Left colon (tissue), 2 donors: ENCODE measurements around the gene KRT12. TPM values are rescaled to one million over a fixed set of nuclear protein-coding genes. Genes with fewer than 3 reads are reported as not detected.
"Not testable (repeated sequence)": the region's sequence is repeated elsewhere in the genome, so short reads cannot be mapped to it uniquely, and the experiment has no call there.

ENCODE experiments used
- ATAC-seq: fragments of 200-7000 bp; cut with Tn5 transposase; one replicate; pipeline ENCODE4 v1.9.1; 2020; ENCODE audit warnings: mild to moderate bottlenecking, moderate library complexity
- DNase-seq, 2 donors: peaks; one replicate each; pipeline ENCODE4 v3.0.0-alpha.2; 2020
- intact Hi-C, 2 donors: fragments of 100-400 bp; cut with DNase I in 1 of 2; cut with micrococcal nuclease in 1 of 2; formaldehyde crosslinking; loops; one replicate each; pipeline versions ENCODE4 v1.11.2 to v1.14.0; 2022; cut with DNase I, micrococcal nuclease
- total RNA-seq, 2 donors: library from RNA; stranded (reverse); fragmentation: NEBNext Ultra II Directional; extraction: Animal tissue kit (Norgen Biotek cat#: 25700); gene quantifications; one replicate each; pipeline ENCODE4 v1.2.1, GENCODE V29; 2021
- donor health status: DM: no; HTN: no; CAD: no.
- donor health status: DM: yes; HTN: yes; CAD: no.

The KRT12 gene
- total RNA-seq, 2 donors from 2014 or later, result 1.2 to 3.9 TPM

GRCh38 chr17:40824015-40824832 is 42.8 kb downstream of the KRT12 start:
- intact Hi-C loops, result no loop called here
- ATAC-seq, result no peak
- DNase-seq, result no peak

GRCh38 chr17:40822132-40822812 is 44.8 kb downstream of the KRT12 start, which contains the start of gene KRT10:
KRT10 (minus strand) TSS chr17:40822614; CDS start chr17:40822585, 29 bp downstream.
- no peak for DNase-seq
- peak; percentile 31 for ATAC-seq

GRCh38 chr17:40821536-40821935 is 45.5 kb downstream of the KRT12 start:
- intact Hi-C loops, result no loop called here
- no peak for DNase-seq

More at GRCh38 chr17:40822132-40822812, 44.8 kb downstream of the KRT12 start, which contains the start of gene KRT10:
- intact Hi-C loops, result no loop called here

GRCh38 chr17:40820228-40820838 is 46.7 kb downstream of the KRT12 start:
- no peak for ATAC-seq
- no peak for DNase-seq
- intact Hi-C loops, result no loop called here

More at GRCh38 chr17:40821536-40821935, 45.5 kb downstream of the KRT12 start:
- no peak for ATAC-seq

GRCh38 chr17:40819528-40820125 is 47.4 kb downstream of the KRT12 start:
- intact Hi-C loops, result no loop called here
- ATAC-seq (no peak), DNase-seq (no peak)

- DNase-seq (peak; percentile 76 to 82), ATAC-seq (peak; percentile 96)
- intact Hi-C loops, result no loop called here
Observed at GRCh38 chr17:40818733-40819527, 48.1 kb downstream of the KRT12 start.

GRCh38 chr17:40818343-40818732 is 48.7 kb downstream of the KRT12 start:
- ATAC-seq (no peak), DNase-seq (peak in 1 of 2 donors; percentile 9)
- intact Hi-C loops, result no loop called here

GRCh38 chr17:40817103-40817682 is 49.8 kb downstream of the KRT12 start:
- no peak for ATAC-seq
- DNase-seq, result no peak
- intact Hi-C loops, result no loop called here

GRCh38 chr17:40816569-40816968 is 50.5 kb downstream of the KRT12 start:
- intact Hi-C loops, result no loop called here
- DNase-seq, result no peak
- no peak for ATAC-seq

GRCh38 chr17:40815381-40815780 is 51.6 kb downstream of the KRT12 start:
- DNase-seq (no peak), ATAC-seq (no peak)
- intact Hi-C loops, result no loop called here

GRCh38 chr17:40814657-40815056 is 52.4 kb downstream of the KRT12 start:
- intact Hi-C loops, DNase-seq, ATAC-seq: not testable (repeated sequence)

GRCh38 chr17:40813804-40814203 is 53.2 kb downstream of the KRT12 start:
- intact Hi-C loops, result no loop called here
- ATAC-seq (no peak), DNase-seq (no peak)

- no peak for ATAC-seq
- intact Hi-C loops, result no loop called here
- DNase-seq, result no peak
Observed at GRCh38 chr17:40812639-40813038, 54.4 kb downstream of the KRT12 start.

Other genes with a start within 250 kb of the KRT12 start
- 10 to 100 TPM; 74.5 to 76.4 TPM for gene SMARCE1, start 219.4 kb downstream of the KRT12 start, total RNA-seq
- under 1 TPM; 0.27 to 0.67 TPM for gene KRT222, start 202.0 kb downstream of the KRT12 start, total RNA-seq
- 1 to 10 TPM in 1 of 2 donors, under 1 TPM in 1; 0.46 to 1.3 TPM for gene KRT24, start 163.5 kb downstream of the KRT12 start, total RNA-seq
- gene KRT25, start 111.9 kb downstream of the KRT12 start, total RNA-seq, result not detected
- not detected for gene KRT26, start 95.0 kb downstream of the KRT12 start, total RNA-seq
- under 1 TPM in 1 of 2 donors, not detected in 1; 0.36 TPM for gene KRT27, start 84.7 kb downstream of the KRT12 start, total RNA-seq
- gene KRT28, start 67.3 kb downstream of the KRT12 start, total RNA-seq, result not detected
- 10 to 100 TPM; 25.1 to 38.9 TPM for gene KRT10, start 44.6 kb downstream of the KRT12 start, total RNA-seq
- gene KRT20, start 18.0 kb upstream of the KRT12 start, total RNA-seq, result 1,000 to 10,000 TPM; 1,413 to 1,967 TPM
- gene KRT23, start 70.4 kb upstream of the KRT12 start, total RNA-seq, result under 1 TPM in 1 of 2 donors, not detected in 1; 0.28 TPM
- not detected for gene KRT39, start 99.7 kb upstream of the KRT12 start, total RNA-seq
- under 1 TPM; 0.21 to 0.39 TPM for gene KRT40, start 117.1 kb upstream of the KRT12 start, total RNA-seq
- gene KRTAP3-3, start 126.9 kb upstream of the KRT12 start, total RNA-seq, result not detected
- not detected for gene KRTAP3-2, start 132.7 kb upstream of the KRT12 start, total RNA-seq
- not detected for gene KRTAP3-1, start 141.9 kb upstream of the KRT12 start, total RNA-seq
- gene KRTAP1-5, start 160.0 kb upstream of the KRT12 start, total RNA-seq, result not detected
- gene KRTAP1-4, start 163.0 kb upstream of the KRT12 start, total RNA-seq, result not detected
- gene KRTAP1-3, start 167.7 kb upstream of the KRT12 start, total RNA-seq, result not detected
- not detected for gene KRTAP1-1, start 174.2 kb upstream of the KRT12 start, total RNA-seq
- not detected for gene KRTAP2-1, start 180.1 kb upstream of the KRT12 start, total RNA-seq
- not detected for gene KRTAP2-2, start 188.0 kb upstream of the KRT12 start, total RNA-seq
- gene KRTAP2-3, start 192.9 kb upstream of the KRT12 start, total RNA-seq, result not detected
- gene KRTAP2-4, start 198.7 kb upstream of the KRT12 start, total RNA-seq, result not detected
- not detected for gene KRTAP4-7, start 216.9 kb upstream of the KRT12 start, total RNA-seq
- not detected for gene KRTAP4-8, start 230.9 kb upstream of the KRT12 start, total RNA-seq
- gene KRTAP4-16, start 235.0 kb upstream of the KRT12 start, total RNA-seq, result not detected
- not detected for gene KRTAP4-9, start 238.2 kb upstream of the KRT12 start, total RNA-seq